H9 (cell line): ENCODE data around the gene MRPL36. TPM values are rescaled to one million over a fixed set of nuclear protein-coding genes. Genes with fewer than 3 reads are reported as not detected.
A peak's percentile ranks its signal among the peaks of the same experiment; 100 is the strongest.

ENCODE experiments used
- DNase-seq: peaks from one replicate; pipeline ENCODE4 v3.0.0-alpha.2; 2017
- H2AFZ ChIP-seq: one replicate; pipeline ENCODE4 v1.6.1; 2013; ENCODE audit warnings: mild to moderate bottlenecking, low read length, control low read depth, moderate library complexity
- H2AK5ac ChIP-seq: 2 replicates; pipeline ENCODE4 v1.6.1; 2013; ENCODE audit warnings: low read length, control low read depth, mixed read lengths; ENCODE audit not compliant: insufficient read length
- H2BK120ac ChIP-seq: one replicate; pipeline ENCODE4 v1.6.1; 2013; ENCODE audit warnings: low read depth, mild to moderate bottlenecking, low read length, control low read depth, inconsistent platforms; ENCODE audit not compliant: poor library complexity, severe bottlenecking
- H2BK12ac ChIP-seq: 2 replicates; pipeline ENCODE4 v1.6.1; 2013; ENCODE audit warnings: low read length, control low read depth, mixed read lengths, low read depth; ENCODE audit not compliant: insufficient read length
- H2BK15ac ChIP-seq: 2 replicates; pipeline ENCODE4 v1.6.1; 2013; ENCODE audit warnings: low read depth, low read length, control low read depth
- H2BK20ac ChIP-seq: one replicate; pipeline ENCODE4 v1.6.1; 2013; ENCODE audit warnings: low read depth, mild to moderate bottlenecking, low read length, control low read depth, inconsistent platforms; ENCODE audit not compliant: poor library complexity, severe bottlenecking
- H2BK5ac ChIP-seq: 2 replicates; pipeline ENCODE4 v1.6.1; 2013; ENCODE audit warnings: low read length, control low read depth, mixed read lengths; ENCODE audit not compliant: insufficient read length
- H3K14ac ChIP-seq: 2 replicates; pipeline ENCODE4 v1.6.1; 2013; ENCODE audit warnings: low read length, control low read depth; ENCODE audit not compliant: insufficient read depth
- H3K18ac ChIP-seq: 2 replicates; pipeline ENCODE4 v1.6.1; 2013; ENCODE audit warnings: low read depth, mild to moderate bottlenecking, mixed read lengths, low read length, control low read depth; ENCODE audit not compliant: insufficient read length
- H3K23ac ChIP-seq: 2 replicates; pipeline ENCODE4 v1.6.1; 2013; ENCODE audit warnings: low read length, control low read depth, mixed read lengths, low read depth; ENCODE audit not compliant: insufficient read length
- H3K23me2 ChIP-seq: 2 replicates; pipeline ENCODE4 v1.6.1; 2013; ENCODE audit warnings: low read depth, mild to moderate bottlenecking, mixed read lengths, low read length, control low read depth; ENCODE audit not compliant: insufficient read length, poor library complexity, severe bottlenecking
- H3K27ac ChIP-seq: 2 replicates; pipeline ENCODE4 v1.5.1; 2013; ENCODE audit warnings: low read length, control low read depth, mixed read lengths, low read depth; ENCODE audit not compliant: insufficient read length
- H3K27me3 ChIP-seq: 2 replicates; pipeline ENCODE4 v1.6.1; 2013; ENCODE audit warnings: low read length, control low read depth, inconsistent platforms; ENCODE audit not compliant: insufficient read depth
- H3K4ac ChIP-seq: 2 replicates; pipeline ENCODE4 v1.6.1; 2013; ENCODE audit warnings: low read depth, mild to moderate bottlenecking, control low read depth, inconsistent platforms, low read length, moderate library complexity
- H3K4me1 ChIP-seq: 2 replicates; pipeline ENCODE4 v1.6.1; 2013; ENCODE audit warnings: low read length, control low read depth, inconsistent platforms; ENCODE audit not compliant: insufficient read depth
- H3K4me2 ChIP-seq: 2 replicates; pipeline ENCODE4 v1.6.1; 2013; ENCODE audit warnings: low read length, control low read depth, mixed read lengths; ENCODE audit not compliant: insufficient read length, insufficient read depth
- H3K56ac ChIP-seq: 2 replicates; pipeline ENCODE4 v1.6.1; 2013; ENCODE audit warnings: low read depth, mild to moderate bottlenecking, mixed read lengths, low read length, control low read depth; ENCODE audit not compliant: insufficient read length
- H3K79me1 ChIP-seq: 2 replicates; pipeline ENCODE4 v1.6.1; 2013; ENCODE audit warnings: low read depth, mild to moderate bottlenecking, moderate library complexity, low read length, control low read depth, inconsistent platforms; ENCODE audit not compliant: insufficient read depth, poor library complexity, severe bottlenecking
- H3K79me2 ChIP-seq: 2 replicates; pipeline ENCODE4 v1.6.1; 2013; ENCODE audit warnings: low read length, control low read depth, inconsistent platforms; ENCODE audit not compliant: insufficient read depth
- H3K9ac ChIP-seq: 2 replicates; pipeline ENCODE4 v1.6.1; 2013; ENCODE audit warnings: low read length, control low read depth, mixed read lengths; ENCODE audit not compliant: insufficient read length; ENCODE audit errors: extremely low read depth
- H3K9me3 ChIP-seq: one replicate; pipeline ENCODE4 v1.6.1; 2013; ENCODE audit warnings: low read depth, low read length, inconsistent platforms; ENCODE audit not compliant: control insufficient read depth
- H3T11ph ChIP-seq: one replicate; pipeline ENCODE4 v1.6.1; 2013; ENCODE audit warnings: mild to moderate bottlenecking, low read length, control low read depth, inconsistent platforms
- H4K20me1 ChIP-seq: one replicate; pipeline ENCODE4 v1.6.1; 2013; ENCODE audit not compliant: control insufficient read depth, insufficient read length, insufficient read depth
- H4K5ac ChIP-seq: 2 replicates; pipeline ENCODE4 v1.6.1; 2013; ENCODE audit warnings: low read depth, mild to moderate bottlenecking, mixed read lengths, low read length, control low read depth; ENCODE audit not compliant: insufficient read length
- H4K8ac ChIP-seq: replicated peaks from 2 replicates; pipeline ENCODE4 v1.6.1; 2013; ENCODE audit warnings: low read length, control low read depth, mixed read lengths, low read depth; ENCODE audit not compliant: insufficient read length
- H4K91ac ChIP-seq: 2 replicates; pipeline ENCODE4 v1.6.1; 2013; ENCODE audit warnings: low read depth, mild to moderate bottlenecking, moderate library complexity, mixed read lengths, low read length, control low read depth; ENCODE audit not compliant: insufficient read length
- H3K27ac Mint-ChIP-seq, 3 experiments: 2 replicates in 2 of 3; 3 replicates in 1 of 3; pipeline ENCODE4 v1.8.0; 2020 to 2021; ENCODE audit warnings: mixed read lengths in 3 of 3, mild to moderate bottlenecking in 1 of 3, moderate library complexity in 1 of 3
- H3K27me3 Mint-ChIP-seq: 2 replicates; pipeline ENCODE4 v1.8.0; 2021; ENCODE audit warnings: low read depth, mild to moderate bottlenecking, moderate library complexity, mixed read lengths
- H3K36me3 Mint-ChIP-seq, 3 experiments: 2 replicates in 2 of 3; 3 replicates in 1 of 3; pipeline ENCODE4 v1.8.0; 2020 to 2021; ENCODE audit warnings: low read depth in 3 of 3, mixed read lengths in 3 of 3; ENCODE audit not compliant: insufficient read depth in 1 of 3
- H3K4me1 Mint-ChIP-seq, 2 experiments: 2 replicates each; pipeline ENCODE4 v1.8.0; 2020; ENCODE audit warnings: mixed read lengths in 2 of 2
- H3K4me3 Mint-ChIP-seq, 2 experiments: 2 replicates in 1 of 2; 3 replicates in 1 of 2; pipeline ENCODE4 v1.8.0; 2020 to 2021; ENCODE audit warnings: mild to moderate bottlenecking in 2 of 2, mixed read lengths in 2 of 2, moderate library complexity in 1 of 2
- H3K9me3 Mint-ChIP-seq, 2 experiments: 2 replicates in 1 of 2; 3 replicates in 1 of 2; pipeline ENCODE4 v1.8.0; 2020; ENCODE audit warnings: mild to moderate bottlenecking in 2 of 2, mixed read lengths in 2 of 2, moderate library complexity in 1 of 2
- CTCF ChIP-seq: fragments of 200-600 bp; sonication (generic); conservative IDR thresholded peaks from 3 replicates; pipeline ENCODE4 v1.8.0; 2021; ENCODE audit warnings: antibody characterized with exemption, mild to moderate bottlenecking
- WGBS: extraction: QIAGEN DNeasy Blood & Tissue Kit; methylation state at CpG from one replicate; pipeline ENCODE4 v1.1.7; 2013; ENCODE audit warnings: missing lambda C conversion rate, low lambda C conversion rate, mixed read lengths; ENCODE audit not compliant: insufficient read length; ENCODE audit errors: extremely low coverage; 5-methylcytosine and 5-hydroxymethylcytosine counted together
- total RNA-seq: library from RNA; stranded (reverse); gene quantifications from 2 replicates; pipeline ENCODE4 v1.2.1, GENCODE V29; 2021

Gene MRPL36
- total RNA-seq, 1 experiment from 2014 or later: 67.3 TPM

GRCh38 chr5:1831257-1831656, 31.6 kb upstream of the MRPL36 start:
- Histone ChIP-seq H2BK12ac (no peak overlapping the region), H3K56ac (no peak overlapping the region), H3K4ac (no peak overlapping the region), H2BK20ac (no peak overlapping the region), H3K9ac (no peak overlapping the region), H3K27ac (no peak overlapping the region), H2BK5ac (no peak overlapping the region), H3K18ac (no peak overlapping the region), H3K4me1 (no peaks in the 10 kb centered on the region), H3K79me1 (no peaks in the 10 kb centered on the region), H4K8ac (no peak overlapping the region), H4K20me1 (no peaks in the 10 kb centered on the region), H2BK120ac (no peak overlapping the region), H2AK5ac (no peak overlapping the region), H4K91ac (no peak overlapping the region), H3K23ac (no peak overlapping the region), H4K5ac (no peak overlapping the region), H2AFZ (no peak overlapping the region), H3K14ac (no peak overlapping the region), H3K23me2 (no peaks in the 10 kb centered on the region), H2BK15ac (no peak overlapping the region), H3K79me2 (no peaks in the 10 kb centered on the region), H3T11ph (no peak overlapping the region), H3K27me3 (no peaks in the 10 kb centered on the region), H3K9me3 (no peaks in the 10 kb centered on the region), H3K4me2 (no peak overlapping the region)
- Mint-ChIP-seq H3K27ac (0 out of 7 replicates have a peak overlapping the region, but pooled peaks of 1 of the 3 experiments have one; percentile 18), H3K4me1 (peaks cover 36 to 46% of the 10 kb centered on the region in 2 experiments), H3K4me3 (0 out of 5 replicates have a peak overlapping the region, but pooled peaks of 1 of the 2 experiments have one; percentile 10), H3K36me3 (peaks cover under 1 to 4% (median 2%) of the 10 kb centered on the region in 3 experiments; a peak in 3 of 7 replicates), H3K9me3 (no peaks in the 10 kb centered on the region; a peak in 1 of 5 replicates), H3K27me3 (peaks cover 13% of the 10 kb centered on the region)
- TF ChIP-seq CTCF: no peak
- no CpG with 5 or more reads among the region's 11 CpGs for WGBS
- DNase-seq: no peak
